ENCODE data around the gene CITED1. TPM values are rescaled to one million over a fixed set of nuclear protein-coding genes. Genes with fewer than 3 reads are reported as not detected.

CITED1 gene
- total RNA-seq, 2 donors from 2014 or later = 0.51 TPM; not detected in 1

GRCh38 chrX:72297953-72298730 is 7.6 kb downstream of the CITED1 start:
- Histone ChIP-seq H3K4me1 (no peaks in the 10 kb centered on the region), H3K36me3 (no peaks in the 10 kb centered on the region), H3K27me3 (peaks cover 0 to 3% of the 10 kb centered on the region in 2 donors), H3K9me3 (peaks cover 0 to 3% of the 10 kb centered on the region in 2 donors), H3K4me3 (no peak overlapping the region), H3K27ac (no peak overlapping the region)
- no peak for DNase-seq (ENCODE audit: low spot score)
- TF ChIP-seq, protein P1, sequence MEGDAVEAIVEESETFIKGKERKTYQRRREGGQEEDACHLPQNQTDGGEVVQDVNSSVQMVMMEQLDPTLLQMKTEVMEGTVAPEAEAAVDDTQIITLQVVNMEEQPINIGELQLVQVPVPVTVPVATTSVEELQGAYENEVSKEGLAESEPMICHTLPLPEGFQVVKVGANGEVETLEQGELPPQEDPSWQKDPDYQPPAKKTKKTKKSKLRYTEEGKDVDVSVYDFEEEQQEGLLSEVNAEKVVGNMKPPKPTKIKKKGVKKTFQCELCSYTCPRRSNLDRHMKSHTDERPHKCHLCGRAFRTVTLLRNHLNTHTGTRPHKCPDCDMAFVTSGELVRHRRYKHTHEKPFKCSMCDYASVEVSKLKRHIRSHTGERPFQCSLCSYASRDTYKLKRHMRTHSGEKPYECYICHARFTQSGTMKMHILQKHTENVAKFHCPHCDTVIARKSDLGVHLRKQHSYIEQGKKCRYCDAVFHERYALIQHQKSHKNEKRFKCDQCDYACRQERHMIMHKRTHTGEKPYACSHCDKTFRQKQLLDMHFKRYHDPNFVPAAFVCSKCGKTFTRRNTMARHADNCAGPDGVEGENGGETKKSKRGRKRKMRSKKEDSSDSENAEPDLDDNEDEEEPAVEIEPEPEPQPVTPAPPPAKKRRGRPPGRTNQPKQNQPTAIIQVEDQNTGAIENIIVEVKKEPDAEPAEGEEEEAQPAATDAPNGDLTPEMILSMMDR (IDR thresholded peaks at IDR 0.05) = peak in 1 of 2 donors; percentile 24

DNA sequence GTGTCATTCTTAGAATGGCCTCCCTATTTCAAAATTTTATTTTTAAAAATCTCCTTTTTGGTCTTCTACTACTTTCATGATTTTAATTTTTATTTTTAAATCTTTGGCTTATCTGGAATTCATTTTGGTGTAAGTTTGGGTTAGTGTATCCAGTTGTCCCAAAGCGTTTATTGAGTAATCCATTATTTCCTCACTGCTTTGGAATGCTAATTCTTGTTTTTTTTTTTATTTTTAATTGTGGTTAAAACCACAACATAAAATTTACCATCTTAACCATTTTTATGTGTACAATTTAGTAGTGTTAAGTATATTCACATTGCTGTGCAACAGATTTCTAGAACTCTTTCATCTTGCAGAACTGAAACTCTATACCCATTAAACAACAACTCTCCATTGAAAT is 8.7 kb downstream of the CITED1 start:
- H3K27ac ChIP-seq = no peak overlapping the region
- no peaks in the 10 kb centered on the region for H3K36me3 ChIP-seq
- DNase-seq (ENCODE audit: low spot score) = no peak
- no peak overlapping the region for H3K4me3 ChIP-seq
- TF ChIP-seq, protein P1 (IDR thresholded peaks at IDR 0.05) = no peak
- H3K9me3 ChIP-seq = peaks cover 0 to 14% of the 10 kb centered on the region in 2 donors
- H3K4me1 ChIP-seq = no peaks in the 10 kb centered on the region
- no peaks in the 10 kb centered on the region for H3K27me3 ChIP-seq

- no peaks in the 10 kb centered on the region for H3K36me3 ChIP-seq
- peaks cover 0 to 23% of the 10 kb centered on the region in 2 donors for H3K9me3 ChIP-seq
- no peak overlapping the region for H3K4me3 ChIP-seq
- TF ChIP-seq, protein P1 (IDR thresholded peaks at IDR 0.05) = no peak
- no peak overlapping the region for H3K27ac ChIP-seq
- DNase-seq (ENCODE audit: low spot score) = no peak
- no peaks in the 10 kb centered on the region for H3K4me1 ChIP-seq
- H3K27me3 ChIP-seq = no peaks in the 10 kb centered on the region
These were observed 10.0 kb downstream of the CITED1 start for GRCh38 chrX:72295745-72296144.

- no peak overlapping the region for H3K4me3 ChIP-seq
- peaks cover 0 to 26% of the 10 kb centered on the region in 2 donors for H3K9me3 ChIP-seq
- DNase-seq (ENCODE audit: low spot score) = no peak
- H3K36me3 ChIP-seq = no peaks in the 10 kb centered on the region
- no peaks in the 10 kb centered on the region for H3K4me1 ChIP-seq
- H3K27ac ChIP-seq = no peak overlapping the region
- TF ChIP-seq, protein P1 (IDR thresholded peaks at IDR 0.05) = peak in 1 of 2 donors; percentile 23
- H3K27me3 ChIP-seq = no peaks in the 10 kb centered on the region
These were observed 11.2 kb downstream of the CITED1 start for GRCh38 chrX:72294497-72294896.

GRCh38 chrX:72282302-72282701 is 23.4 kb downstream of the CITED1 start:
- H3K4me3 ChIP-seq = no peak overlapping the region
- H3K4me1 ChIP-seq = no peaks in the 10 kb centered on the region
- no peaks in the 10 kb centered on the region for H3K9me3 ChIP-seq
- H3K27me3 ChIP-seq = no peaks in the 10 kb centered on the region
- H3K36me3 ChIP-seq = no peaks in the 10 kb centered on the region
- no peak overlapping the region for H3K27ac ChIP-seq
- TF ChIP-seq, protein P1 (IDR thresholded peaks at IDR 0.05) = no peak
- no peak for DNase-seq (ENCODE audit: low spot score)

Data from right atrium auricular region (tissue), 2 donors.